Right lobe of liver (tissue), 6 donors: ENCODE data around the gene RNGTT. TPM values are rescaled to one million over a fixed set of nuclear protein-coding genes. Genes with fewer than 3 reads are reported as not detected.

ENCODE experiments used
- ATAC-seq, 4 donors: fragments of 200-7000 bp; cut with Tn5 transposase; one replicate each; pipeline ENCODE4 v1.9.1; 2020; ENCODE audit warnings: mild to moderate bottlenecking in 4 of 4, moderate library complexity in 4 of 4
- DNase-seq, 3 donors: peaks; one replicate each; pipeline ENCODE4 v3.0.0-alpha.2; 2020
- H3K27ac ChIP-seq, 3 donors: fragments of 200-600 bp; one replicate each; pipeline ENCODE4 v1.8.0; 2022
- H3K27me3 ChIP-seq, 2 donors: fragments of 200-600 bp; one replicate each; pipeline ENCODE4 v1.8.0; 2022
- H3K36me3 ChIP-seq, 4 donors: fragments of 200-600 bp; sonication (generic) in 1 of 4; one replicate each; pipeline versions ENCODE4 v1.5.1 to v1.8.0; 2017 to 2022; ENCODE audit warnings: control low read depth in 1 of 4
- H3K4me1 ChIP-seq, 4 donors: fragments of 200-600 bp; sonication (generic) in 1 of 4; one replicate each; pipeline versions ENCODE4 v1.5.1 to v1.8.0; 2017 to 2022; ENCODE audit warnings: control low read depth in 1 of 4
- H3K4me3 ChIP-seq, 3 donors: fragments of 200-600 bp; one replicate each; pipeline ENCODE4 v1.8.0; 2022
- H3K9me3 ChIP-seq, 4 donors: fragments of 200-600 bp; sonication (generic) in 1 of 4; one replicate each; pipeline versions ENCODE4 v1.5.1 to v1.8.0; 2017 to 2022; ENCODE audit warnings: control low read depth in 1 of 4
- CTCF ChIP-seq, 4 donors: fragments of 200-600 bp in 3 of 4; fragments of 450-650 bp in 1 of 4; IDR thresholded peaks; one replicate each; pipeline versions ENCODE4 v1.5.1 to v1.8.0; 2016 to 2022; ENCODE audit warnings: antibody characterized with exemption in 4 of 4, mild to moderate bottlenecking in 2 of 4
- POLR2A ChIP-seq: fragments of 450-650 bp; IDR thresholded peaks from one replicate; pipeline ENCODE4 v1.6.1; 2017; ENCODE audit warnings: antibody characterized with exemption, mild to moderate bottlenecking
- WGBS: methylation state at CpG from one replicate; pipeline ENCODE4 v1.1.6; 2018; ENCODE audit warnings: low coverage, low lambda C conversion rate; ENCODE audit not compliant: insufficient coverage; ENCODE audit errors: missing lambda C conversion rate; 5-methylcytosine and 5-hydroxymethylcytosine counted together
- intact Hi-C, 2 donors: fragments of 100-400 bp; cut with DNase I; formaldehyde crosslinking; loops; one replicate each; pipeline versions ENCODE4 v1.11.2 to v1.14.1; 2022
- total RNA-seq, 6 experiments: library from RNA; depleted of rRNA in 2 of 6; stranded (reverse); fragments of >200 nt in 2 of 6; fragmentation: NEBNext Ultra II Directional in 3 of 6; extraction: Animal tissue kit (Norgen Biotek cat#: 25700) in 3 of 6; gene quantifications; one replicate each; pipeline versions ENCODE4 v1.1.0 to v1.2.4, GENCODE V29; 2016 to 2023
- donor health status: DM: no; HTN: yes; CAD: no.
- donor health status: DM: no; HTN: no; CAD: no.
- donor health status: DM: no; HTN: no; CAD: no.
- donor health status: DM: no; HTN: yes; CAD: no.
- donor health status: DM: no; HTN: yes; CAD: no.

The RNGTT gene
- total RNA-seq, 6 experiments from 2014 or later = 5.7 to 11.2 (median 6.5) TPM

- 71% methylated on average over 1 of the region's 1 CpG for WGBS
- Histone ChIP-seq H3K27ac (no peak overlapping the region), H3K4me3 (no peak overlapping the region), H3K27me3 (no peaks in the 10 kb centered on the region), H3K4me1 (peaks cover 0 to 16% (median 4%) of the 10 kb centered on the region in 4 donors), H3K36me3 (no peaks in the 10 kb centered on the region), H3K9me3 (no peaks in the 10 kb centered on the region)
- TF ChIP-seq POLR2A (no peak), CTCF (IDR thresholded peaks at IDR 0.05) (no peak)
- DNase-seq (no peak), ATAC-seq (no peak)
- intact Hi-C loops = no loop called here
These were observed 46.7 kb downstream of the RNGTT start for GRCh38 chr6:88916615-88917208.

DNA sequence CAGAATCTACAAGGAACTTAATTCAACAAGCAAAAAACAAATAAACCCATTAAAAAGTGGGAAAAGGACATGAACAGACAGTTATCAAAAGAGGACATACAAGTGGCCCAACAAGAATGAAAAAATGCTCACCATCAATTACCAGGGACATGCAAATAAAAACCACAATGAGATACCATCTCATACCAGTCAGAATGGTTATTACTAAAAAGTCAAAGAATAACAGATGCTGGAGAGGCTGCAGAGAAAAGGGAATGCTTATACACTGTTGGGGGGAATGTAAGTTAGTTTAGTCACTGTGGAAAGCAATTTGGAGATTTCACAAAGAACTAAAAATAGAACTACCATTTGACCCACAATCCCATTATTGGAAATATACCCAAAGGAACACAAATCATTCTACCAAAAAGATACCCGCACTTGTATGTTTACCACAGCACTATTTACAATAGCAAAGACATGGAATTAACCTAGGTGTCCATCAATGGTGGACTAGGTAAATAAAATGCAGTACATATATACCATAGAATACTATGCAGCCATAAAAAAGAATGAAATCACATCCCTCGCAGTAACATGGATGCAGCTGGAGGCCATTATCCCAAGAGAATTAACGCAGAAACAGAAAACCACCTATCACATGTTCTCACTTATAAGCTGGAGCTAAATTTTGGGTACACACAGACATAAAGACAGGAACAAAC, 48.4 kb downstream of the RNGTT start:
- TF ChIP-seq CTCF (IDR thresholded peaks at IDR 0.05) = no peak
- TF ChIP-seq POLR2A = no peak
- Histone ChIP-seq H3K36me3 (no peaks in the 10 kb centered on the region), H3K27me3 (no peaks in the 10 kb centered on the region), H3K4me1 (peaks cover 0 to 4% (median 2%) of the 10 kb centered on the region in 4 donors), H3K9me3 (no peaks in the 10 kb centered on the region), H3K4me3 (no peak overlapping the region), H3K27ac (no peak overlapping the region)
- DNase-seq = no peak
- no peak for ATAC-seq
- intact Hi-C loops = no loop called here
- 92% methylated on average over 3 of the region's 3 CpGs for WGBS

DNA sequence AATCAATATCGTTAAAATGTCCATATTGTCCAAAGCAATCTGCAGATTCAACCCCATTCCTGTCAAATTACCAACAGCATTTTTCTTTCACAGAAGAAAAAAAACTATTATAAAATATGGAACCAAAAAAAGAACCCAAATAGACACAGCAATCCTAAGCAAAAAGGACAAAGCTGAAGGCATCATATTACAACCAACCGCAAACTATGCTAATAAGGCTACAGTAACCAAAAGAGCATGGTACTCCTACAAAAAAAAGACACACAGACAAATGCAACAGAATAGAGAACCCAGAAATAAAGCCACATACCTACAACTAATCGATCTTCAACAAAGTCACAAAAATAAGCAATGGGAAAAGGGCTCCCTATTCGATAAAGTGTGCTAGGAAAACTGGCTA, 49.2 kb downstream of the RNGTT start:
- no peaks in the 10 kb centered on the region for H3K4me1 ChIP-seq
- no peaks in the 10 kb centered on the region for H3K27me3 ChIP-seq
- no peaks in the 10 kb centered on the region for H3K36me3 ChIP-seq
- WGBS = 96% methylated on average over 4 of the region's 4 CpGs
- H3K27ac ChIP-seq = no peak overlapping the region
- H3K9me3 ChIP-seq = no peaks in the 10 kb centered on the region
- DNase-seq = no peak
- H3K4me3 ChIP-seq = no peak overlapping the region
- ATAC-seq = no peak
- TF ChIP-seq POLR2A (no peak), CTCF (IDR thresholded peaks at IDR 0.05) (no peak)
- intact Hi-C loops = no loop called here

DNA sequence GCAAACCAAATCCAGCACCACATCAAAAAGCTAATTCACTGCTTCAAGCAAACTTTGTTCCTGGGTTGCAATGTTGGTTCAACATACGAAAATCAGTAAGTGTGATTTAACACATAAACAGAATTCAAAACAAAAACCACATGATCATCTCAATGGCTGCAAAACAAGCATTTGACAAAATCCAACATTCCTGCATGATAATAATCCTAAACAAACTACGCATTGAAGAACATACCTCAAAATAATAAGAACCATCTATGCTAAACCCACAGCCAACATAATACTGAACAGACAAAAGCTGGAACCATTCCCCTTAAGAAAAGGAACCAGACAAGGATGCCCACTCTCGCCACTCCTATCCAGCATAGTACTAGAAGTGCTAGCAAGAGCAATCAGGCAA, 49.9 kb downstream of the RNGTT start:
- H3K27me3 ChIP-seq = no peaks in the 10 kb centered on the region
- H3K4me1 ChIP-seq = no peaks in the 10 kb centered on the region
- no peak overlapping the region for H3K27ac ChIP-seq
- H3K9me3 ChIP-seq = no peaks in the 10 kb centered on the region
- H3K4me3 ChIP-seq = no peak overlapping the region
- WGBS = 85% methylated on average over 3 of the region's 3 CpGs
- intact Hi-C loops = no loop called here
- TF ChIP-seq CTCF (IDR thresholded peaks at IDR 0.05) (no peak), POLR2A (no peak)
- no peak for ATAC-seq
- H3K36me3 ChIP-seq = no peaks in the 10 kb centered on the region
- DNase-seq = no peak
